HCT116 (cell line): ENCODE data around the gene COL5A3. TPM values are rescaled to one million over a fixed set of nuclear protein-coding genes. Genes with fewer than 3 reads are reported as not detected.

ENCODE experiments used
- ATAC-seq: fragments of 200-7000 bp; cut with Tn5 transposase; 2 replicates; pipeline ENCODE4 v1.9.1; 2020; ENCODE audit warnings: mild to moderate bottlenecking, moderate library complexity
- BruUV-seq: library from RNA; stranded (reverse); fragments of 400-500 nt; replicated peaks from 2 replicates; lab custom pipeline; 2021; lab: Mats Ljungman, UMichigan
- CTCF ChIA-PET: fragments of 300-600 bp; sonication (Branson Sonifier 250); formaldehyde crosslinking; loops from one replicate; lab custom pipeline; 2021; ENCODE audit warnings: antibody characterized with exemption; lab: Charles Lee
- POLR2A ChIA-PET: fragments of 300-600, 350-600 bp; sonication (Branson Sonifier 250); formaldehyde crosslinking; loops from one replicate; lab custom pipeline; 2021; ENCODE audit warnings: antibody characterized with exemption; lab: Charles Lee
- RAD21 ChIA-PET, 2 experiments: fragments of 300-600 bp; sonication (Branson Sonifier 250); formaldehyde crosslinking; loops; one replicate each; lab custom pipeline; 2023; ENCODE audit warnings: low total read pairs in 2 of 2; ENCODE audit not compliant: uncharacterized antibody in 2 of 2, unreplicated experiment in 2 of 2, low non-redundant PET in 1 of 2; lab: Charles Lee
- DNase-seq: peaks from one replicate; pipeline ENCODE4 v3.0.0-alpha.2; 2010; ENCODE audit warnings: low read depth, low spot score
- H2AFZ ChIP-seq: fragments of 200-600 bp; shearing (Covaris generic), sonication (generic); 2 replicates; pipeline ENCODE4 v1.6.1; 2017; ENCODE audit warnings: low read depth, mixed run types, mixed read lengths, antibody characterized with exemption, low read length; ENCODE audit not compliant: poor library complexity, severe bottlenecking
- H3K27ac ChIP-seq: 2 replicates; pipeline ENCODE4 v1.5.1; 2012; ENCODE audit warnings: low read depth, low read length
- H3K27me3 ChIP-seq: fragments of 200-600 bp; sonication (generic); 2 replicates; pipeline ENCODE4 v1.6.1; 2016; ENCODE audit warnings: mixed run types, low read length, mixed read lengths; ENCODE audit not compliant: insufficient read depth
- H3K36me3 ChIP-seq, 2 experiments: fragments of 200-500 bp in 1 of 2; fragments of 200-600 bp in 1 of 2; sonication (Bioruptor generic) in 1 of 2; sonication (generic) in 1 of 2; 2 replicates each; pipeline versions ENCODE4 v1.5.1 to v1.6.1; 2014 to 2016; ENCODE audit warnings: low read length in 2 of 2, inconsistent platforms in 1 of 2, mixed read lengths in 1 of 2, mixed run types in 1 of 2; ENCODE audit not compliant: insufficient read depth in 2 of 2, control insufficient read depth in 1 of 2
- H3K4me1 ChIP-seq, 2 experiments: fragments of 200-600 bp in 1 of 2; sonication (generic) in 1 of 2; 2 replicates each; pipeline versions ENCODE4 v1.5.1 to v1.6.1; 2012 to 2017; ENCODE audit warnings: low read length in 2 of 2, inconsistent platforms in 1 of 2, mild to moderate bottlenecking in 1 of 2, mixed read lengths in 1 of 2, mixed run types in 1 of 2, moderate library complexity in 1 of 2; ENCODE audit not compliant: insufficient read depth in 2 of 2, control insufficient read depth in 1 of 2
- H3K4me2 ChIP-seq: fragments of 200-600 bp; sonication (generic); 2 replicates; pipeline ENCODE4 v1.6.1; 2017; ENCODE audit warnings: mixed run types, low read length, mixed read lengths
- H3K4me3 ChIP-seq, 2 experiments: fragments of 200-600 bp in 1 of 2; sonication (generic) in 1 of 2; replicated peaks in 1 of 2; 2 replicates each; pipeline ENCODE4 v1.5.1; 2011 to 2016; ENCODE audit warnings: low read length in 2 of 2, control low read depth in 1 of 2, low read depth in 1 of 2, mild to moderate bottlenecking in 1 of 2, mixed read lengths in 1 of 2, mixed run types in 1 of 2
- H3K79me2 ChIP-seq: fragments of 200-600 bp; sonication (generic); 2 replicates; pipeline ENCODE4 v1.6.1; 2017; ENCODE audit warnings: mild to moderate bottlenecking, mixed run types, low read length, moderate library complexity, mixed read lengths; ENCODE audit not compliant: insufficient read depth
- H3K9ac ChIP-seq: fragments of 200-600 bp; sonication (generic); 2 replicates; pipeline ENCODE4 v1.6.1; 2016; ENCODE audit warnings: low read length, mixed read lengths
- H3K9me2 ChIP-seq: fragments of 200-600 bp; sonication (generic), shearing (Covaris generic); 2 replicates; pipeline ENCODE4 v1.6.1; 2017; ENCODE audit warnings: mixed run types, mild to moderate bottlenecking, moderate library complexity; ENCODE audit not compliant: insufficient read depth
- H3K9me3 ChIP-seq, 2 experiments: fragments of 200-500 bp in 1 of 2; fragments of 200-600 bp in 1 of 2; sonication (Bioruptor generic) in 1 of 2; sonication (generic) in 1 of 2; 2 replicates each; pipeline ENCODE4 v1.6.1; 2014 to 2017; ENCODE audit warnings: low read length in 2 of 2, mixed read lengths in 2 of 2, inconsistent platforms in 1 of 2, low read depth in 1 of 2, mild to moderate bottlenecking in 1 of 2, mixed run types in 1 of 2, moderate library complexity in 1 of 2; ENCODE audit not compliant: control insufficient read depth in 1 of 2, insufficient read depth in 1 of 2
- H4K20me1 ChIP-seq: fragments of 200-600 bp; sonication (generic), shearing (Covaris generic); 2 replicates; pipeline ENCODE4 v1.6.1; 2017; ENCODE audit warnings: mixed run types, mild to moderate bottlenecking, moderate library complexity; ENCODE audit not compliant: insufficient read depth
- CBX3 ChIP-seq: IDR thresholded peaks from 2 replicates; pipeline ENCODE4 v1.6.1; 2012; ENCODE audit warnings: low read depth
- CEBPB ChIP-seq: IDR thresholded peaks from 2 replicates; pipeline ENCODE4 v1.6.1; 2012; ENCODE audit warnings: low read depth
- CTCF ChIP-seq, 3 experiments: fragments of 200-600 bp in 1 of 3; sonication (generic) in 1 of 3; IDR thresholded peaks in 2 of 3; conservative IDR thresholded peaks in 1 of 3; 2 replicates each; pipeline ENCODE4 v1.5.1; 2012 to 2017; ENCODE audit warnings: low read depth in 2 of 3, low read length in 2 of 3, antibody characterized with exemption in 1 of 3, borderline replicate concordance in 1 of 3, control low read depth in 1 of 3, mild to moderate bottlenecking in 1 of 3, mixed read lengths in 1 of 3, mixed run types in 1 of 3, moderate library complexity in 1 of 3; ENCODE audit not compliant: insufficient read depth in 1 of 3
- EGR1 ChIP-seq: IDR thresholded peaks from 2 replicates; pipeline ENCODE4 v1.6.1; 2012; ENCODE audit warnings: low read depth
- EZH2 ChIP-seq: fragments of 200-600 bp; sonication (generic); IDR thresholded peaks from 2 replicates; pipeline ENCODE4 v1.6.1; 2017; ENCODE audit warnings: antibody characterized with exemption, mixed run types
- EZH2phosphoT487 ChIP-seq: fragments of 200-600 bp; IDR thresholded peaks from 2 replicates; pipeline ENCODE4 v1.6.1; 2018; ENCODE audit warnings: antibody characterized with exemption, borderline replicate concordance
- FOSL1 ChIP-seq: IDR thresholded peaks from 2 replicates; pipeline ENCODE4 v1.6.1; 2012; ENCODE audit warnings: low read depth
- JUND ChIP-seq: IDR thresholded peaks from 2 replicates; pipeline ENCODE4 v1.6.1; 2012
- POLR2A ChIP-seq: IDR thresholded peaks from 2 replicates; pipeline ENCODE4 v1.7.0; 2011; ENCODE audit warnings: borderline replicate concordance; ENCODE audit not compliant: insufficient read depth, insufficient read length; ENCODE audit errors: extremely low read depth
- POLR2AphosphoS5 ChIP-seq: IDR thresholded peaks from 2 replicates; pipeline ENCODE4 v1.6.1; 2011; ENCODE audit warnings: mild to moderate bottlenecking, low read depth, low read length, moderate library complexity
- RAD21 ChIP-seq: IDR thresholded peaks from 2 replicates; pipeline ENCODE4 v1.6.1; 2012; ENCODE audit warnings: low read depth, mild to moderate bottlenecking
- REST ChIP-seq: IDR thresholded peaks from 2 replicates; pipeline ENCODE4 v1.6.1; 2012; ENCODE audit warnings: low read depth
- SIN3A ChIP-seq: IDR thresholded peaks from 2 replicates; pipeline ENCODE4 v1.6.1; 2012; ENCODE audit warnings: low read depth
- SRF ChIP-seq: IDR thresholded peaks from 2 replicates; pipeline ENCODE4 v1.6.1; 2012; ENCODE audit warnings: low read depth
- ZFX ChIP-seq: fragments of 450-650 bp; IDR thresholded peaks from 2 replicates; pipeline ENCODE4 v1.6.1; 2017
- ZNF274 ChIP-seq: fragments of 200-500 bp; sonication (Bioruptor generic); IDR thresholded peaks from 2 replicates; pipeline ENCODE4 v1.6.1; 2014; ENCODE audit warnings: mild to moderate bottlenecking, low read depth, low read length, inconsistent platforms
- intact Hi-C: fragments of 100-400 bp; cut with micrococcal nuclease; formaldehyde crosslinking; loops from 2 replicates; pipeline ENCODE4 v1.10.0; 2022
- total RNA-seq: library from RNA; stranded (reverse); gene quantifications from one replicate; pipeline ENCODE4 v1.2.1, GENCODE V29; 2021; ENCODE audit not compliant: unreplicated experiment
- TF ChIP-seq, protein P1 (sequence below): IDR thresholded peaks from 2 replicates; pipeline ENCODE4 v1.6.1; 2012
- TF ChIP-seq, protein P2 (sequence below): IDR thresholded peaks from 2 replicates; pipeline ENCODE4 v1.6.1; 2012

The COL5A3 gene
- total RNA-seq, 1 experiment from 2014 or later, result 0.15 TPM

- TF ChIP-seq, protein P1, sequence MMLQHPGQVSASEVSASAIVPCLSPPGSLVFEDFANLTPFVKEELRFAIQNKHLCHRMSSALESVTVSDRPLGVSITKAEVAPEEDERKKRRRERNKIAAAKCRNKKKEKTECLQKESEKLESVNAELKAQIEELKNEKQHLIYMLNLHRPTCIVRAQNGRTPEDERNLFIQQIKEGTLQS, result no peak
- TF ChIP-seq SRF, result no peak
- TF ChIP-seq POLR2AphosphoS5, result no peak
- TF ChIP-seq CTCF (IDR thresholded peaks at IDR 0.05 in 2 of 3, conservative IDR thresholded peaks at IDR 0.05 in 1 of 3; ENCODE audit: borderline replicate concordance in 1 of 3, insufficient read depth in 1 of 3, low read depth in 2 of 3, low read length in 2 of 3), result no peak
- TF ChIP-seq SIN3A, result no peak
- TF ChIP-seq FOSL1, result no peak
- TF ChIP-seq CEBPB, result no peak
- TF ChIP-seq RAD21, result no peak
Observed at GRCh38 chr19:9931629-9932028, 78.7 kb downstream of the COL5A3 start (continued).

DNA sequence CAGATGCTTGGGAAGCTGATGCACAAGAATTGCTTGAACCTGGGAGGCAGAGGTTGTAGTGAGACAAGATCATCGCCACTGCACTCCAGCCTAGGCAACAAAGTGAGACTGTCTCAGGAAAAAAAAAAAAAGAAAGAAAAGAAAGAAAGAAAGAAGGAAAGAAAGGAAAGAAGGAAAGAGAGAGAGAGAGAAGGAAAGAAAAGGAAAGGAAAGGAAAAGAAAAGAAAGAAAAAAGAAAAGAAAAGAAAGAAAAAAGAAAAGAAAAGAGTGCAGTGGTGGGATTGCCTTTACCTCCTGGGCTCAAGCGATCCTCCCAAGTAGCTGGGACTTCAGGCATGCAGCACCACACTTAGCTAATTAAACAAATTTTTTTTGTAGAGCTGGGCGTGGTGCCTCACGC lies 86.9 kb downstream of the COL5A3 start:
- Histone ChIP-seq H3K4me2 (no peak overlapping the region), H3K27ac (no peak overlapping the region), H3K9me2 (no peaks in the 10 kb centered on the region), H4K20me1 (no peaks in the 10 kb centered on the region), H3K9ac (no peak overlapping the region), H3K36me3 (no peaks in the 10 kb centered on the region), H3K4me3 (no peak overlapping the region), H3K9me3 (no peaks in the 10 kb centered on the region), H3K79me2 (no peaks in the 10 kb centered on the region), H3K4me1 (no peaks in the 10 kb centered on the region), H3K27me3 (no peaks in the 10 kb centered on the region), H2AFZ (no peak overlapping the region)
- ATAC-seq (no peak), DNase-seq (no peak)
- ChIA-PET RAD21 (no interaction called here), CTCF (interaction anchor here (1.2 kb wide), 1 partner anchor 104 kb away, joined by 3 read pairs; no protein-coding TSS in a partner anchor), POLR2A (interaction anchor here (0.6 kb wide), 1 partner anchor 41 kb away, joined by 3 read pairs; no protein-coding TSS in a partner anchor)
- intact Hi-C loops, result no loop called here
- BruUV-seq, result no TSS peak
- TF ChIP-seq POLR2A (no peak), REST (no peak), EZH2phosphoT487 (no peak), SIN3A (no peak), EGR1 (no peak), CBX3 (no peak), SRF (no peak), RAD21 (no peak), ZFX (no peak), CEBPB (no peak), CTCF (IDR thresholded peaks at IDR 0.05 in 2 of 3, conservative IDR thresholded peaks at IDR 0.05 in 1 of 3; ENCODE audit: borderline replicate concordance in 1 of 3, insufficient read depth in 1 of 3, low read depth in 2 of 3, low read length in 2 of 3) (no peak), POLR2AphosphoS5 (no peak), JUND (no peak), EZH2 (no peak), ZNF274 (no peak)
- TF ChIP-seq, protein P1, result no peak
- TF ChIP-seq, protein P2, sequence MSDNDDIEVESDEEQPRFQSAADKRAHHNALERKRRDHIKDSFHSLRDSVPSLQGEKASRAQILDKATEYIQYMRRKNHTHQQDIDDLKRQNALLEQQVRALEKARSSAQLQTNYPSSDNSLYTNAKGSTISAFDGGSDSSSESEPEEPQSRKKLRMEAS, result no peak
